HG03060 (cell line): ENCODE measurements around the gene TIMM10B.
"Not testable (repeated sequence)": the region's sequence is repeated elsewhere in the genome, so short reads cannot be mapped to it uniquely, and the experiment has no call there.

Experiments
- ATAC-seq: cut with Tn5 transposase; IDR thresholded peaks from one replicate; pipeline ENCODE4 v1.9.1; 2021; ENCODE audit warnings: low read depth, moderate number of reproducible peaks; ENCODE audit not compliant: unreplicated experiment

TIMM10B gene

GRCh38 chr11:6498544-6498943 lies 17.2 kb downstream of the TIMM10B start:
- no peak for ATAC-seq

- ATAC-seq, result no peak
Measured at GRCh38 chr11:6502382-6502781, 21.1 kb downstream of the TIMM10B start.

- no peak for ATAC-seq
Measured at GRCh38 chr11:6504166-6504565, 22.9 kb downstream of the TIMM10B start.

GRCh38 chr11:6505577-6506240 lies 24.4 kb downstream of the TIMM10B start:
- ATAC-seq, result no peak

GRCh38 chr11:6516865-6517264 lies 35.6 kb downstream of the TIMM10B start:
- no peak for ATAC-seq

GRCh38 chr11:6520265-6520664 lies 39.0 kb downstream of the TIMM10B start:
- no peak for ATAC-seq

GRCh38 chr11:6521946-6522345 lies 40.6 kb downstream of the TIMM10B start:
- ATAC-seq, result not testable (repeated sequence)

- ATAC-seq, result no peak
Measured at GRCh38 chr11:6523253-6523652, 42.0 kb downstream of the TIMM10B start.

- no peak for ATAC-seq
Measured at GRCh38 chr11:6526411-6527135, 45.3 kb downstream of the TIMM10B start.

GRCh38 chr11:6529266-6529665 lies 48.0 kb downstream of the TIMM10B start:
- no peak for ATAC-seq

GRCh38 chr11:6530848-6531247 lies 49.5 kb downstream of the TIMM10B start:
- no peak for ATAC-seq

- no peak for ATAC-seq
Measured at GRCh38 chr11:6531267-6531752, 50.0 kb downstream of the TIMM10B start.
